Endothelial cell of umbilical vein (primary cell): Measurements from ENCODE around the gene LGALS3. TPM values are rescaled to one million over a fixed set of nuclear protein-coding genes. Genes with fewer than 3 reads are reported as not detected.

ENCODE experiments used
- BruUV-seq: library from RNA; stranded (reverse); fragments of 400-500 nt; replicated peaks from 2 replicates; lab custom pipeline; 2021; lab: Mats Ljungman, UMichigan
- CTCF ChIA-PET: fragments of 300-600, 350-600 bp; sonication (Branson Sonifier 250); formaldehyde crosslinking; loops from one replicate; lab custom pipeline; 2021; ENCODE audit warnings: antibody characterized with exemption, inconsistent platforms; lab: Charles Lee
- POLR2A ChIA-PET: fragments of 300-600, 350-600 bp; sonication (Branson Sonifier 250); formaldehyde crosslinking; loops from one replicate; lab custom pipeline; 2021; ENCODE audit warnings: antibody characterized with exemption, inconsistent platforms; lab: Charles Lee
- DNase-seq: peaks from one replicate; pipeline ENCODE4 v3.0.0-alpha.2; 2011; ENCODE audit warnings: low read depth, low spot score
- FAIRE-seq: peaks from 2 replicates; lab custom pipeline; 2011; peaks lifted over from hg19 to GRCh38; lab: Jason Lieb, UNC
- H2AFZ ChIP-seq: 2 replicates; pipeline ENCODE4 v1.6.0; 2012; ENCODE audit warnings: low read depth, low read length, control low read depth, inconsistent platforms
- H3K27ac ChIP-seq: 2 replicates; pipeline ENCODE4 v1.5.1; 2011; ENCODE audit warnings: low read depth, mild to moderate bottlenecking, control low read depth, low read length, moderate library complexity; ENCODE audit not compliant: insufficient read depth
- H3K27me3 ChIP-seq, 2 experiments: 2 replicates each; pipeline versions ENCODE4 v1.6.0 to v1.6.1; 2011; ENCODE audit warnings: low read length in 2 of 2, mixed read lengths in 1 of 2; ENCODE audit not compliant: control insufficient read depth in 2 of 2, insufficient read depth in 2 of 2
- H3K36me3 ChIP-seq, 2 experiments: 2 replicates in 1 of 2; 3 replicates in 1 of 2; pipeline ENCODE4 v1.5.1; 2011; ENCODE audit warnings: low read length in 2 of 2, mild to moderate bottlenecking in 1 of 2, moderate library complexity in 1 of 2; ENCODE audit not compliant: control insufficient read depth in 2 of 2, insufficient read depth in 2 of 2; ENCODE audit errors: extremely low read depth in 1 of 2
- H3K4me1 ChIP-seq: 3 replicates; pipeline ENCODE4 v1.5.1; 2011; ENCODE audit warnings: mild to moderate bottlenecking, low read length; ENCODE audit not compliant: control insufficient read depth, insufficient read depth; ENCODE audit errors: extremely low read depth
- H3K4me2 ChIP-seq: 2 replicates; pipeline ENCODE4 v1.6.1; 2011; ENCODE audit warnings: low read length, control low read depth, mixed read lengths; ENCODE audit not compliant: insufficient read depth
- H3K4me3 ChIP-seq, 3 experiments: fragments of 200-600 bp in 1 of 3; sonication (generic), shearing (Covaris generic) in 1 of 3; replicated peaks in 1 of 3; 2 replicates each; pipeline ENCODE4 v1.5.1; 2011 to 2016; ENCODE audit warnings: control low read depth in 3 of 3, low read length in 3 of 3, mild to moderate bottlenecking in 2 of 3, inconsistent platforms in 1 of 3, low read depth in 1 of 3, moderate library complexity in 1 of 3; ENCODE audit not compliant: insufficient read depth in 1 of 3
- H3K79me2 ChIP-seq: 2 replicates; pipeline ENCODE4 v1.6.0; 2012; ENCODE audit warnings: low read length, inconsistent platforms; ENCODE audit not compliant: control insufficient read depth, insufficient read depth
- H3K9ac ChIP-seq: replicated peaks from 2 replicates; pipeline ENCODE3; 2011; ENCODE audit warnings: low read length, control low read depth; ENCODE audit not compliant: insufficient read depth; ENCODE audit errors: extremely low read depth
- H3K9me1 ChIP-seq: replicated peaks from 3 replicates; pipeline ENCODE4 v1.6.0; 2011; ENCODE audit warnings: mild to moderate bottlenecking, low read length; ENCODE audit not compliant: control insufficient read depth, insufficient read depth; ENCODE audit errors: extremely low read depth
- H3K9me3 ChIP-seq: replicated peaks from 2 replicates; pipeline ENCODE4 v1.5.1; 2012; ENCODE audit warnings: low read length, inconsistent platforms; ENCODE audit not compliant: control insufficient read depth, insufficient read depth
- H4K20me1 ChIP-seq: replicated peaks from 2 replicates; pipeline ENCODE3; 2011; ENCODE audit warnings: mild to moderate bottlenecking, low read length; ENCODE audit not compliant: control insufficient read depth, insufficient read depth; ENCODE audit errors: extremely low read depth
- CTCF ChIP-seq, 2 donors: IDR thresholded peaks; 1 replicate in 1 of 2; 2 replicates in 1 of 2; pipeline ENCODE4 v1.5.1; 2011; ENCODE audit warnings: low read length in 2 of 2, mild to moderate bottlenecking in 2 of 2, moderate library complexity in 2 of 2, control low read depth in 1 of 2, inconsistent platforms in 1 of 2, low read depth in 1 of 2; ENCODE audit not compliant: insufficient read depth in 1 of 2; ENCODE audit errors: extremely low read depth in 1 of 2
- GATA2 ChIP-seq: IDR thresholded peaks from 2 replicates; pipeline ENCODE4 v1.7.0; 2011; ENCODE audit warnings: low read depth, mild to moderate bottlenecking, moderate library complexity, mixed read lengths, low read length; ENCODE audit not compliant: insufficient read length, insufficient read depth
- MAX ChIP-seq: IDR thresholded peaks from 2 replicates; pipeline ENCODE4 v1.6.1; 2011; ENCODE audit not compliant: insufficient read depth, insufficient read length
- MYC ChIP-seq: IDR thresholded peaks from one replicate; pipeline ENCODE4 v1.6.1; 2011; ENCODE audit warnings: mild to moderate bottlenecking, low read depth, low read length
- POLR2A ChIP-seq: IDR thresholded peaks from 2 replicates; pipeline ENCODE4 v1.6.1; 2012; ENCODE audit warnings: low read depth, mild to moderate bottlenecking, control low read depth, low read length
- POLR2AphosphoS5 ChIP-seq: IDR thresholded peaks from 2 replicates; pipeline ENCODE4 v1.6.1; 2012; ENCODE audit warnings: low read depth, mild to moderate bottlenecking, control low read depth, low read length, moderate library complexity; ENCODE audit not compliant: insufficient read depth
- dilution Hi-C: fragments of 300-500 bp; cut with MboI; formaldehyde crosslinking; loops from one replicate; pipeline ENCODE4 v1.15.0; 2019; ENCODE audit warnings: low sequenced_read_pairs; ENCODE audit not compliant: extremely low pct_ligation_motif_present
- intact Hi-C: fragments of 100-400 bp; cut with micrococcal nuclease; formaldehyde crosslinking; loops from one replicate; pipeline ENCODE4 v1.10.0; 2022
- polyA plus RNA-seq, 4 experiments: library from polyadenylated mRNA; depleted of rRNA in 3 of 4; stranded (reverse) in 3 of 4; unstranded in 1 of 4; fragments of >200 nt; gene quantifications; 2 replicates each; pipeline versions ENCODE4 v1.2.1 to v1.2.3, GENCODE V29; 2011 to 2012; ENCODE audit warnings: missing spikeins in 1 of 4
- total RNA-seq: library from RNA; stranded (reverse); gene quantifications from 2 replicates; pipeline ENCODE4 v1.2.3, GENCODE V29; 2021

LGALS3 gene
- total and polyA plus RNA-seq, 2 donors (not counting 3 experiments of a cell fraction or from before 2014, with no cell fraction given) = 33.8 to 55.1 TPM

DNA sequence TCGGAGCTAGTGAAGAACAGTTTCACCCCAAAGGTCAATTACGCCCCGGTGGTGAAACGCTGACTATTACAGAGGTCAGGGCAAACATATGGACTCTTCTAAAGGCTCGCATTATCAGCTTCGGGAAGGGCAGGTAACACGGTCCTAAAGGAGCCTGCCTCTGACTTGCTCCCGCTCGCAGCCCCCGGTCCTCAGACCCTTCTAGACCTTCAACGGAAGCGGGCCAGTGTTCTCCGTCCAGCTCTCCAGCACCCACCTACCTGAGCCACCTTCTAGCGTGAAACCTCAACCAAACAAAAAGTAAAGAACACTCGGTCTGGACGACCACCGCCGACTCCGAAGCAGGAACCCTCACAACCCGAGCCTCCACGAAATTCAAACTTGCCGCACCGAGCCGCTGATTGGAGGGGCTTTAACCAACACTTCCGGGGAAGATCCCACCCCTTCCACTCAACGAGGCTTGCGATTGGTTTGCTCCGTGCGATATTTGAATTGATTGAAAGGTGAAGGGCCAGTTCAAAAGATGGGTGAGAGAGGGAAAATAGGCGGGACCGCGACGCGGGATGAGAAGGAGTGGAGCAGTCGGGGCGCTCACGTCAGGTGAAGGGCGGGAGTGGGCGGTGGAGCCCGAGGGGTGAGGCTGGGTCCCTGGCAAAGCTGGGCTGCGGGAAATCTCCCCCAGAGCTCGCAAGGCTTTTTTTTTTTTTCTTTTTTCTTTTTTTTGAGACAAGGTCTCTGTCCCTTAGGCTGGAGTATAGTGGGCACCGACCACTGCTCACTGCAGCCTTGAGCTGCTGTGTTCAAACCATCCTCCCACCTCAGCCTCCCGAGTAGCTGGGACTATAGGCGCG, 62.4 kb downstream of the LGALS3 start, which contains the start of gene DLGAP5:
DLGAP5 (minus strand) TSS at position 383 of the 851 bp plus-strand sequence. CDS start 2,406 bp downstream, outside the sequence.
- H4K20me1 ChIP-seq = no peaks in the 10 kb centered on the region
- intact Hi-C loops = no loop called here
- peak within 1 kb of the TSS; percentile 3 for H3K27ac ChIP-seq
- H3K9me3 ChIP-seq = no peaks in the 10 kb centered on the region
- TSS peak; percentile 59 for BruUV-seq
- DNase-seq (peak; percentile 98), FAIRE-seq (peak; percentile 99)
- H3K79me2 ChIP-seq = peaks cover 48% of the 10 kb centered on the region
- ChIA-PET POLR2A (no interaction called here), CTCF (interaction anchor here (0.8 kb wide), 1 partner anchor 31 kb away, joined by 3 read pairs; no protein-coding TSS in a partner anchor)
- H3K4me2 ChIP-seq = peak within 1 kb of the TSS; percentile 81
- dilution Hi-C loops = no loop called here
- H3K4me3 ChIP-seq = peak within 1 kb of the TSS; percentile 40 to 80 (median 70)
- no peaks in the 10 kb centered on the region for H3K27me3 ChIP-seq
- peak within 1 kb of the TSS; percentile 71 for H2AFZ ChIP-seq
- peak; percentile 43 for TF ChIP-seq POLR2AphosphoS5
- peak; percentile 58 for TF ChIP-seq POLR2A
- no peak for TF ChIP-seq MYC
- no peak for TF ChIP-seq CTCF (IDR thresholded peaks at IDR 0.05; ENCODE audit: extremely low read depth in 1 of 2, insufficient read depth in 1 of 2, low read depth in 1 of 2, low read length in 2 of 2)
- no peak for TF ChIP-seq MAX
- no peak for TF ChIP-seq GATA2
- H3K4me1 ChIP-seq = peaks cover 28% of the 10 kb centered on the region
- peak within 1 kb of the TSS; percentile 37 for H3K9ac ChIP-seq
- H3K9me1 ChIP-seq = no peaks in the 10 kb centered on the region
- peaks cover 0 to 12% of the 10 kb centered on the region in 2 experiments for H3K36me3 ChIP-seq
